ENCODE results near the gene CES3. TPM values are rescaled to one million over a fixed set of nuclear protein-coding genes. Genes with fewer than 3 reads are reported as not detected.

The CES3 gene
- polyA plus RNA-seq (2013, experiment 1 of 2), result 0.46 TPM
- polyA plus RNA-seq (2013, experiment 2 of 2), result 0.42 TPM

- Histone ChIP-seq H3K36me3 (ENCODE audit: control insufficient read depth, insufficient read depth, low read length) (no peaks in the 10 kb centered on the region), H3K9ac (ENCODE audit: low read length) (peak within 1 kb of the TSS; percentile 41), H3K79me2 (ENCODE audit: control insufficient read depth, insufficient read depth, low read length) (no peaks in the 10 kb centered on the region), H4K5ac (ENCODE audit: low read length) (no peak within 1 kb of the TSS), H3K4me2 (ENCODE audit: low read length) (no peak within 1 kb of the TSS), H3K4ac (ENCODE audit: low read depth, low read length) (no peak within 1 kb of the TSS), H3K23ac (ENCODE audit: low read length) (no peak within 1 kb of the TSS), H3K56ac (ENCODE audit: low read length) (peak within 1 kb of the TSS; percentile 73), H4K8ac (ENCODE audit: low read depth, low read length) (no peak within 1 kb of the TSS), H3K4me1 (ENCODE audit: control insufficient read depth, low read depth, low read length) (no peaks in the 10 kb centered on the region), H3K27me3 (ENCODE audit: insufficient read depth, low read length, poor library complexity) (no peaks in the 10 kb centered on the region), H3K4me3 (ENCODE audit: low read length) (no peak within 1 kb of the TSS), H3K18ac (ENCODE audit: low read length) (no peak within 1 kb of the TSS), H2BK5ac (ENCODE audit: low read length) (no peak within 1 kb of the TSS), H3K79me1 (ENCODE audit: low read length) (no peaks in the 10 kb centered on the region), H2AK5ac (ENCODE audit: low read length) (no peak within 1 kb of the TSS), H2BK120ac (ENCODE audit: low read depth, low read length) (no peak within 1 kb of the TSS), H3K27ac (ENCODE audit: low read depth, low read length) (no peak within 1 kb of the TSS), H2BK15ac (replicated peaks; ENCODE audit: low read depth) (no peak within 1 kb of the TSS)
- DNase-seq, result peak; percentile 94
- no CpG with 5 or more reads among the region's 16 CpGs for WGBS (ENCODE audit: extremely low coverage, insufficient coverage, low lambda C conversion rate)
These were observed at the start of gene CES3 for GRCh38 chr16:66961065-66961744. CES3 (plus strand) TSS chr16:66961266; CDS start chr16:66961308, 42 bp downstream.

- H2AK5ac ChIP-seq (ENCODE audit: low read length), result no peak overlapping the region
- no peak overlapping the region for H3K4me2 ChIP-seq (ENCODE audit: low read length)
- WGBS (ENCODE audit: extremely low coverage, insufficient coverage, low lambda C conversion rate), result no CpG with 5 or more reads among the region's 8 CpGs
- DNase-seq, result no peak
- no peaks in the 10 kb centered on the region for H3K36me3 ChIP-seq (ENCODE audit: control insufficient read depth, insufficient read depth, low read length)
- no peak overlapping the region for H3K27ac ChIP-seq (ENCODE audit: low read depth, low read length)
- no peak overlapping the region for H3K4me3 ChIP-seq (ENCODE audit: low read length)
- H2BK120ac ChIP-seq (ENCODE audit: low read depth, low read length), result no peak overlapping the region
- H3K27me3 ChIP-seq (ENCODE audit: insufficient read depth, low read length, poor library complexity), result no peaks in the 10 kb centered on the region
- H2BK5ac ChIP-seq (ENCODE audit: low read length), result no peak overlapping the region
- H2BK15ac ChIP-seq (replicated peaks; ENCODE audit: low read depth), result no peak overlapping the region
- H3K56ac ChIP-seq (ENCODE audit: low read length), result no peak overlapping the region
- no peak overlapping the region for H3K23ac ChIP-seq (ENCODE audit: low read length)
- no peaks in the 10 kb centered on the region for H3K79me1 ChIP-seq (ENCODE audit: low read length)
- no peak overlapping the region for H4K8ac ChIP-seq (ENCODE audit: low read depth, low read length)
- H3K79me2 ChIP-seq (ENCODE audit: control insufficient read depth, insufficient read depth, low read length), result no peaks in the 10 kb centered on the region
- no peaks in the 10 kb centered on the region for H3K4me1 ChIP-seq (ENCODE audit: control insufficient read depth, low read depth, low read length)
- no peak overlapping the region for H3K18ac ChIP-seq (ENCODE audit: low read length)
- no peak overlapping the region for H4K5ac ChIP-seq (ENCODE audit: low read length)
- H3K9ac ChIP-seq (ENCODE audit: low read length), result no peak overlapping the region
- no peak overlapping the region for H3K4ac ChIP-seq (ENCODE audit: low read depth, low read length)
These were observed 49.3 kb upstream of the CES3 start for GRCh38 chr16:66911801-66912200.

GRCh38 chr16:66913081-66913480 is 48.0 kb upstream of the CES3 start:
- no peak overlapping the region for H3K9ac ChIP-seq (ENCODE audit: low read length)
- no CpG with 5 or more reads among the region's 10 CpGs for WGBS (ENCODE audit: extremely low coverage, insufficient coverage, low lambda C conversion rate)
- no peaks in the 10 kb centered on the region for H3K4me1 ChIP-seq (ENCODE audit: control insufficient read depth, low read depth, low read length)
- no peak overlapping the region for H2AK5ac ChIP-seq (ENCODE audit: low read length)
- H3K36me3 ChIP-seq (ENCODE audit: control insufficient read depth, insufficient read depth, low read length), result no peaks in the 10 kb centered on the region
- H2BK5ac ChIP-seq (ENCODE audit: low read length), result no peak overlapping the region
- H2BK15ac ChIP-seq (replicated peaks; ENCODE audit: low read depth), result no peak overlapping the region
- H2BK120ac ChIP-seq (ENCODE audit: low read depth, low read length), result no peak overlapping the region
- no peak overlapping the region for H3K27ac ChIP-seq (ENCODE audit: low read depth, low read length)
- H3K4me3 ChIP-seq (ENCODE audit: low read length), result no peak overlapping the region
- H3K4me2 ChIP-seq (ENCODE audit: low read length), result no peak overlapping the region
- H3K27me3 ChIP-seq (ENCODE audit: insufficient read depth, low read length, poor library complexity), result no peaks in the 10 kb centered on the region
- H3K56ac ChIP-seq (ENCODE audit: low read length), result no peak overlapping the region
- H3K79me2 ChIP-seq (ENCODE audit: control insufficient read depth, insufficient read depth, low read length), result no peaks in the 10 kb centered on the region
- no peak overlapping the region for H4K8ac ChIP-seq (ENCODE audit: low read depth, low read length)
- H3K23ac ChIP-seq (ENCODE audit: low read length), result no peak overlapping the region
- no peaks in the 10 kb centered on the region for H3K79me1 ChIP-seq (ENCODE audit: low read length)
- peak; percentile 29 for DNase-seq
- H3K4ac ChIP-seq (ENCODE audit: low read depth, low read length), result no peak overlapping the region
- H4K5ac ChIP-seq (ENCODE audit: low read length), result no peak overlapping the region
- no peak overlapping the region for H3K18ac ChIP-seq (ENCODE audit: low read length)

GRCh38 chr16:66913711-66914110 is 47.4 kb upstream of the CES3 start:
- Histone ChIP-seq H4K8ac (ENCODE audit: low read depth, low read length) (no peak overlapping the region), H3K18ac (ENCODE audit: low read length) (no peak overlapping the region), H3K4me1 (ENCODE audit: control insufficient read depth, low read depth, low read length) (no peaks in the 10 kb centered on the region), H3K79me1 (ENCODE audit: low read length) (no peaks in the 10 kb centered on the region), H3K56ac (ENCODE audit: low read length) (no peak overlapping the region), H3K9ac (ENCODE audit: low read length) (no peak overlapping the region), H3K36me3 (ENCODE audit: control insufficient read depth, insufficient read depth, low read length) (no peaks in the 10 kb centered on the region), H2AK5ac (ENCODE audit: low read length) (no peak overlapping the region), H3K27ac (ENCODE audit: low read depth, low read length) (no peak overlapping the region), H2BK15ac (replicated peaks; ENCODE audit: low read depth) (no peak overlapping the region), H2BK120ac (ENCODE audit: low read depth, low read length) (no peak overlapping the region), H4K5ac (ENCODE audit: low read length) (no peak overlapping the region), H3K4me2 (ENCODE audit: low read length) (no peak overlapping the region), H3K4me3 (ENCODE audit: low read length) (no peak overlapping the region), H3K27me3 (ENCODE audit: insufficient read depth, low read length, poor library complexity) (no peaks in the 10 kb centered on the region), H3K4ac (ENCODE audit: low read depth, low read length) (no peak overlapping the region), H3K23ac (ENCODE audit: low read length) (no peak overlapping the region), H2BK5ac (ENCODE audit: low read length) (no peak overlapping the region), H3K79me2 (ENCODE audit: control insufficient read depth, insufficient read depth, low read length) (no peaks in the 10 kb centered on the region)
- no CpG with 5 or more reads among the region's 4 CpGs for WGBS (ENCODE audit: extremely low coverage, insufficient coverage, low lambda C conversion rate)
- no peak for DNase-seq

- Histone ChIP-seq H3K9ac (ENCODE audit: low read length) (no peak overlapping the region), H3K27me3 (ENCODE audit: insufficient read depth, low read length, poor library complexity) (no peaks in the 10 kb centered on the region), H3K4ac (ENCODE audit: low read depth, low read length) (no peak overlapping the region), H2BK15ac (replicated peaks; ENCODE audit: low read depth) (no peak overlapping the region), H3K56ac (ENCODE audit: low read length) (no peak overlapping the region), H3K79me1 (ENCODE audit: low read length) (no peaks in the 10 kb centered on the region), H4K8ac (ENCODE audit: low read depth, low read length) (no peak overlapping the region), H3K27ac (ENCODE audit: low read depth, low read length) (no peak overlapping the region), H3K18ac (ENCODE audit: low read length) (no peak overlapping the region), H4K5ac (ENCODE audit: low read length) (no peak overlapping the region), H3K4me1 (ENCODE audit: control insufficient read depth, low read depth, low read length) (no peaks in the 10 kb centered on the region), H3K79me2 (ENCODE audit: control insufficient read depth, insufficient read depth, low read length) (no peaks in the 10 kb centered on the region), H3K4me3 (ENCODE audit: low read length) (no peak overlapping the region), H2BK120ac (ENCODE audit: low read depth, low read length) (no peak overlapping the region), H2AK5ac (ENCODE audit: low read length) (no peak overlapping the region), H3K4me2 (ENCODE audit: low read length) (no peak overlapping the region), H3K23ac (ENCODE audit: low read length) (no peak overlapping the region), H3K36me3 (ENCODE audit: control insufficient read depth, insufficient read depth, low read length) (no peaks in the 10 kb centered on the region), H2BK5ac (ENCODE audit: low read length) (no peak overlapping the region)
- no peak for DNase-seq
- 100% methylated on average over 1 of the region's 7 CpGs for WGBS (ENCODE audit: extremely low coverage, insufficient coverage, low lambda C conversion rate)
These were observed 46.5 kb upstream of the CES3 start for GRCh38 chr16:66914541-66914940.

- DNase-seq, result no peak
- H3K36me3 ChIP-seq (ENCODE audit: control insufficient read depth, insufficient read depth, low read length), result no peaks in the 10 kb centered on the region
These were observed 46.0 kb upstream of the CES3 start for GRCh38 chr16:66915041-66915440.

More at GRCh38 chr16:66915041-66915440, 46.0 kb upstream of the CES3 start:
- no peaks in the 10 kb centered on the region for H3K79me1 ChIP-seq (ENCODE audit: low read length)
- H2BK15ac ChIP-seq (replicated peaks; ENCODE audit: low read depth), result no peak overlapping the region
- H3K27me3 ChIP-seq (ENCODE audit: insufficient read depth, low read length, poor library complexity), result no peaks in the 10 kb centered on the region
- no peak overlapping the region for H2AK5ac ChIP-seq (ENCODE audit: low read length)
- H3K4me2 ChIP-seq (ENCODE audit: low read length), result no peak overlapping the region
- H2BK5ac ChIP-seq (ENCODE audit: low read length), result no peak overlapping the region
- H3K4ac ChIP-seq (ENCODE audit: low read depth, low read length), result no peak overlapping the region
- H3K27ac ChIP-seq (ENCODE audit: low read depth, low read length), result no peak overlapping the region
- H3K4me3 ChIP-seq (ENCODE audit: low read length), result no peak overlapping the region
- no peak overlapping the region for H3K18ac ChIP-seq (ENCODE audit: low read length)
- no peaks in the 10 kb centered on the region for H3K79me2 ChIP-seq (ENCODE audit: control insufficient read depth, insufficient read depth, low read length)
- H4K5ac ChIP-seq (ENCODE audit: low read length), result no peak overlapping the region
- H3K9ac ChIP-seq (ENCODE audit: low read length), result no peak overlapping the region
- no peaks in the 10 kb centered on the region for H3K4me1 ChIP-seq (ENCODE audit: control insufficient read depth, low read depth, low read length)
- WGBS (ENCODE audit: extremely low coverage, insufficient coverage, low lambda C conversion rate), result no CpG with 5 or more reads among the region's 7 CpGs
- no peak overlapping the region for H3K56ac ChIP-seq (ENCODE audit: low read length)
- no peak overlapping the region for H3K23ac ChIP-seq (ENCODE audit: low read length)
- no peak overlapping the region for H2BK120ac ChIP-seq (ENCODE audit: low read depth, low read length)
- H4K8ac ChIP-seq (ENCODE audit: low read depth, low read length), result no peak overlapping the region

Data from mesendoderm (in vitro differentiated cells).